ENCODE data around the gene RAD51C. TPM values are rescaled to one million over a fixed set of nuclear protein-coding genes. Genes with fewer than 3 reads are reported as not detected.
A peak's percentile ranks its signal among the peaks of the same experiment; 100 is the strongest.

Gene RAD51C
- total RNA-seq, 2 donors from 2014 or later, result 18.0 to 26.5 TPM

- no peak overlapping the region for H3K27ac ChIP-seq (ENCODE audit: low read depth, low read length)
- Mint-ChIP-seq H3K36me3 (ENCODE audit: low read depth) (peaks cover 16% of the 10 kb centered on the region), H3K4me1 (peaks cover 12% of the 10 kb centered on the region), H3K27me3 (ENCODE audit: insufficient read depth) (no peaks in the 10 kb centered on the region), H3K27ac (no peak overlapping the region), H3K4me3 (no peak overlapping the region), H3K9me3 (peaks cover 9% of the 10 kb centered on the region)
- H3K9ac ChIP-seq (ENCODE audit: extremely low read depth, low read length, poor library complexity, severe bottlenecking), result no peak overlapping the region
- no peak for TF ChIP-seq CTCF (conservative IDR thresholded peaks at IDR 0.05)
- peaks cover 9% of the 10 kb centered on the region for H3K9me3 ChIP-seq (ENCODE audit: control insufficient read depth, low read length)
- H3K4me3 ChIP-seq (ENCODE audit: low read length), result no peak overlapping the region
- WGBS, 2 experiments (ENCODE audit: insufficient coverage in 1 of 2, insufficient read length in 1 of 2), result 100% methylated on average over 1 of the region's 1 CpG; no CpG with 5 or more reads in 1 of the 2 experiments
- H3K36me3 ChIP-seq (ENCODE audit: control insufficient read depth, insufficient read depth, low read length), result peaks cover 7% of the 10 kb centered on the region
- H3K4me1 ChIP-seq (ENCODE audit: control insufficient read depth, insufficient read depth, low read length), result no peaks in the 10 kb centered on the region
- DNase-seq, result no peak
- no peaks in the 10 kb centered on the region for H3K27me3 ChIP-seq (ENCODE audit: control insufficient read depth, insufficient read depth, low read length, poor library complexity, severe bottlenecking)
Observed at GRCh38 chr17:58694826-58695225, 2.4 kb downstream of the RAD51C start.

GRCh38 chr17:58699771-58700170 lies 7.4 kb downstream of the RAD51C start:
- Histone ChIP-seq H3K4me1 (ENCODE audit: control insufficient read depth, insufficient read depth, low read length) (no peaks in the 10 kb centered on the region), H3K9ac (ENCODE audit: extremely low read depth, low read length, poor library complexity, severe bottlenecking) (no peak overlapping the region), H3K9me3 (ENCODE audit: control insufficient read depth, low read length) (peaks cover 9% of the 10 kb centered on the region), H3K36me3 (ENCODE audit: control insufficient read depth, insufficient read depth, low read length) (peaks cover 7% of the 10 kb centered on the region), H3K27ac (ENCODE audit: low read depth, low read length) (no peak overlapping the region), H3K4me3 (ENCODE audit: low read length) (no peak overlapping the region), H3K27me3 (ENCODE audit: control insufficient read depth, insufficient read depth, low read length, poor library complexity, severe bottlenecking) (no peaks in the 10 kb centered on the region)
- DNase-seq, result no peak
- peaks cover 22% of the 10 kb centered on the region for H3K36me3 Mint-ChIP-seq (ENCODE audit: low read depth)
- H3K4me1 Mint-ChIP-seq, result no peaks in the 10 kb centered on the region
- no peaks in the 10 kb centered on the region for H3K27me3 Mint-ChIP-seq (ENCODE audit: insufficient read depth)
- no peak for TF ChIP-seq CTCF (conservative IDR thresholded peaks at IDR 0.05)
- peaks cover 5% of the 10 kb centered on the region for H3K9me3 Mint-ChIP-seq
- H3K27ac Mint-ChIP-seq, result no peak overlapping the region
- no peak overlapping the region for H3K4me3 Mint-ChIP-seq
- WGBS, 2 experiments (ENCODE audit: insufficient coverage in 1 of 2, insufficient read length in 1 of 2), result 95% methylated on average over 11 of the region's 11 CpGs

GRCh38 chr17:58702045-58702476 lies 9.7 kb downstream of the RAD51C start:
- Mint-ChIP-seq H3K9me3 (peaks cover 5% of the 10 kb centered on the region), H3K4me3 (no peak overlapping the region), H3K27ac (no peak overlapping the region), H3K27me3 (ENCODE audit: insufficient read depth) (no peaks in the 10 kb centered on the region), H3K36me3 (ENCODE audit: low read depth) (peaks cover 21% of the 10 kb centered on the region), H3K4me1 (peaks cover 4% of the 10 kb centered on the region)
- Histone ChIP-seq H3K27me3 (ENCODE audit: control insufficient read depth, insufficient read depth, low read length, poor library complexity, severe bottlenecking) (no peaks in the 10 kb centered on the region), H3K36me3 (ENCODE audit: control insufficient read depth, insufficient read depth, low read length) (no peaks in the 10 kb centered on the region), H3K9ac (ENCODE audit: extremely low read depth, low read length, poor library complexity, severe bottlenecking) (no peak overlapping the region), H3K9me3 (ENCODE audit: control insufficient read depth, low read length) (peaks cover 9% of the 10 kb centered on the region), H3K4me1 (ENCODE audit: control insufficient read depth, insufficient read depth, low read length) (no peaks in the 10 kb centered on the region), H3K4me3 (ENCODE audit: low read length) (no peak overlapping the region), H3K27ac (ENCODE audit: low read depth, low read length) (no peak overlapping the region)
- no peak for TF ChIP-seq CTCF (conservative IDR thresholded peaks at IDR 0.05)
- 83 to 93% methylated on average over 2 to 5 of the region's 5 CpGs for WGBS, 2 experiments (ENCODE audit: insufficient coverage in 1 of 2, insufficient read length in 1 of 2)
- peak; percentile 7 for DNase-seq

All from endodermal cell (in vitro differentiated cells).